ENCODE results near the gene STARD9.
"Not testable (repeated sequence)": the region's sequence is repeated elsewhere in the genome, so short reads cannot be mapped to it uniquely, and the experiment has no call there.

STARD9 gene
- total RNA-seq = 10.4 to 36.4 reads per million in 2 experiments

DNA sequence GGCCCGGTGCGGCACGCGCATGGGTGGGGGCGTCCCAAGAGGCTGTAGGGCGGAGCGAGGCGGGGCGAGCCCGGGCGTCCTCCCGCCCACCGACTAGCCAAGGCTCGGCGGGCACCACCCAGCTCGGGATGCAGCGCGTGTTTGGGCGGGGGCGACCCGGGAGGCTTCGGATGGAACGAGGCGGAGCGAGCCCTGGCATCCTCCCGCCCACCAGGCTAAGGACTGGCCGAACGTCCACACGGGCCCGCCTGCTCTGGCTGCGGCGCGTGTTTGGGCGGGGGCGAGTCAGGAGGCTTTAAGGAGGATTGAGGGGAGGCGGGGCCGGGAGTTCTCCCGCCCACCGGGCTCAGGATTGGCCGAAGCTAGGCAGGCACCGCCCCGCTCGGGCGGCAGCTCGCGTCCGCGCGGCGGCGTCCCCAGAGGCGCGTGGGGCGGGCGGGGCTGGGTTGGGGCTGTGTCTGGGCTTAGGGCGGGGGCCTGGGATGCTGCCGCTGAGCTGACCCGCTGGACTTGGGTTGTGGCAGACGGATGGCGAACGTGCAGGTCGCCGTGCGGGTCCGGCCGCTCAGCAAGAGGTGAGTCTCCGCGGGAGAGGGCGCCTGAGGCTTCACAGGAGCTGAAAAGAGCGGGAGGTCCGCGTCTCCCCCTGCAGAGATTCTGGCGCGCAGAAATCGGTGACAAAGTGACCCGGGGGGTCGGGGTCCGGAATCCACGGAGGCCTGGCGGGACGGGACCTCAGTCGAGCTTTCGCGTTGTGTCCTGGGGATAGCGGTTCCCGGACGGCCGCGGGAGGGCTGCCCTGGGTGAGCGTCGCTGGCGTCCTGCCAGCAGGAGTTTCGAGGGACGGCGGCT, at the start of gene STARD9:
Gene STARD9 (plus strand): TSS at position 419 of the 852 bp plus-strand sequence. CDS start 110 bp downstream, at position 529.
- DNase-seq (ENCODE audit: low read depth) = peak; percentile 86

DNA sequence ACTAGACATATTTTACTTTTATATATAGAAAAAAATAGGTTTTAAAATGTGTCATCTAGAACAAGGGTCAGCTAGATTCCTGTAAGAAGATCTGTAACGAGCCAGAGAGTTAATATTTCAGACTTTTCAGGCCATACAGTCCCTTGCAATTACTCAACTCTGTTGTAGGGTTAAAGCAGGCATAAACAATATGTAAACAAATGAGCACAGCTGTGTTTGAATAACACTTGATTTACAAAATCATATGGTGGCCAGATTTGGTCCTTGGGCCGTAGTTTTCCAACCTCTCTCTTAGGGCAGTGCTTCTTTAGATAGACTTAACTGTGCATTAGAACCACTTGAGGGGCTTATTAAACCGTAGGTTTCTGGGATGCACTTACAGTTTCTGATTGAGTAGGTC, 46.4 kb upstream of the STARD9 start:
- DNase-seq (ENCODE audit: low read depth) = no peak

DNA sequence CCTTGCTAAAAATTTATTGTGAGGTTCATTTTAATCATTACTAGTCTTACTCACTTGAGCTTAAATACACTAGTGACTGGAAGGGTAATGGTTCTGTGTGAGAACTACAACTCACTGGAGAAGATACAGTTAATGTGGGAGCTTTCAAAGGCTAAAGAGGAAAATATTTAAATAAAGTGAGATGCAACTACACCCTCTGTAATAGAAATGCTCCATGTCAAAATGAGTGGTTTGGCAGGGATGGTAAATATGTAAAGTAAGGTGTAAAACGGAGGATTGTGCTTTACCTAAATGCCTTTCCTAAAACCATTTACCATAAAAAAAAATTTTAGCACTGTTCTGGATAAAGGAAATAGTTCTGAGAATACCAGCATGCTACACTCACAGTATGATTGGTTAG, 42.2 kb upstream of the STARD9 start:
- DNase-seq (ENCODE audit: low read depth) = no peak

DNA sequence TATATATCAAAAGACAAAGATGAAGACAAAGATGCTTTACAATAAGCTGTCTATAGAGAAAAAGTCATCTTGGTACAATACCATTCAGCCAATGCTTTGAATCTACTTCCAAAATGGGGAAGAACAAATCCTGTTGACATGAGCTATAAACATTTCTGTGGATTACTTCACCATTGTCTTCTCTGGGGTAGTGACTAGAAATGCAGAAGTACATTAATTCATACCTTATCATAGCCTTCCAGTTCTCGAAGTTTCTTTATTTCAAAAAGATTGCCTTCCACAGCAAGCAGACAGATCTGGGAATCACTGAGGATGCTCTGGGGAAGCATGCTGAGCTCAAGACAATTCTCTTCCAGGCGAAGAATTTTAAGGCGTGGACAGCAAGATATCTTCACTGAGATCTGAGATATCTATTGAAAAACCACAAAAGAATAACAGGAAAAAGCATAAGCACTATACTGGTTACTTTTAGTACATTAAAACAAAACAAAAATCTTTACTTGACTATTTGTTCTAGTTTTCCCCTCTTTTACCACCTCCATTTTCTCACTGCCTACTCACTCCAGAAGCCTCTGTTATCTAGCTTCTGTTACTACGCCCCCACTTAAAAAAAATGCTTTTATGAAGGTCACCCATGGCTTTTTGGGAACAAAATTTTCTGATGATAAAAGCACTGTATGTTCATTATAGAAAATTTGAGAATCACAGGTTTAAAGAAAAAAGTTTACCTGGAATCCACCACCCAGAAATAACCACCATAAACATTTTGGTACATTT, 30.4 kb upstream of the STARD9 start:
- DNase-seq (ENCODE audit: low read depth) = no peak

DNA sequence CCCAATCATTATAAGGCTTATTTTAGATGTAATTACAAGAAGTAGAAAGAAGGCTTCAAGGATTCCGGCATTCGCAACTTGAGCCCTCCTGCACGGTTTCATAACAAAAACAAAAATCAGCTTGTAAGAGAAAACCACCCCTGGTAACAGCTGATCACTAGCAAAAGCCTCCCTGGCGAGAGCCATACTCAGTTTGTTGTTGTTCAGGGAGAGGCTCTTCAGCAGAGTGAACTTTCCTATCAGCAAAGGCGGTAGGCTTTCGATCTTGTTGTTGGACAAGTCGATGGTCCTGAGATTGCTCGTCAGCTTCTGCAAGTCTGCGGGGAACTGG, 27.5 kb upstream of the STARD9 start:
- no peak for DNase-seq (ENCODE audit: low read depth)

DNA sequence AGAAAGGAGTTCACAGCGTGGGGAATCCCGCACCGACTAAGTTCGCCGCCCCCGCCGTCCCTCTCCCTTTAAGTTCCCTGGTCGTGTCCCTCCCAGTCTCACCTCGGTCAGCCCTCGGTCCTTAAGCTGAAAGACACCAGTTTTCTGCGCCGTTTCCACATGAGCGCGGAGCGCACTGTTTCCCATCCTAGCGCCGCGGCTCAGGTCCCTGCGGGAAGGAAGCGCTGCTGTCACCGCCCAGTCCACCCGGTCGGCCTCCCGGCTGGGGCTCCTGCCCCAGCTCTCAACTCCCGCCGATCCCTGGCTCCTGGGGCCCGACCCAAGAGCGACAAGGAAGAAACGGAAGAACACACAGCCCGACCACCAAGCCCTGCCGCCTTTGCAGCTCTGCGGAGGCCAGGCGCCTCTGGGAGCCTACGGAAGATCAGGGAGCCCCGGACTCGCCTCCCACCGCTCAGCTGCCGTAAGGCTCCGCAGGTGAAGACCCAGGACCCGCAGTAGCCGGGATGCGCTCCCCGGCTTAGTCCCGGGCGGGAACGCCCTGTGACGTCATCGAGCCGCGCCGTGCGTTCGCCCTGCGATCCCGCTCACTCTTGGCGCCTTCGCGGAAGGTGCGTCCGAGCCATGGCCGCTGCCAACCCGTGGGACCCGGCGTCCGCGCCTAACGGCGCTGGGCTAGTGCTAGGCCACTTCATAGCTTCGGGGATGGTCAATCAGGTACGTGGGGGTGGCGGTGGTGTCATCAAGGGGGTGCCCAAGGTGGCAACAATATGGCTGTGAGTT, 27.0 kb upstream of the STARD9 start, which contains the start of the genes HAUS2 and LRRC57:
Gene HAUS2 (plus strand): TSS at position 590 of the 783 bp plus-strand sequence. CDS start 35 bp downstream, at position 625.
Gene LRRC57 (minus strand): TSS at position 545 of the 783 bp plus-strand sequence. CDS start 359 bp downstream, at position 186.
- peak; percentile 80 for DNase-seq (ENCODE audit: low read depth)

DNA sequence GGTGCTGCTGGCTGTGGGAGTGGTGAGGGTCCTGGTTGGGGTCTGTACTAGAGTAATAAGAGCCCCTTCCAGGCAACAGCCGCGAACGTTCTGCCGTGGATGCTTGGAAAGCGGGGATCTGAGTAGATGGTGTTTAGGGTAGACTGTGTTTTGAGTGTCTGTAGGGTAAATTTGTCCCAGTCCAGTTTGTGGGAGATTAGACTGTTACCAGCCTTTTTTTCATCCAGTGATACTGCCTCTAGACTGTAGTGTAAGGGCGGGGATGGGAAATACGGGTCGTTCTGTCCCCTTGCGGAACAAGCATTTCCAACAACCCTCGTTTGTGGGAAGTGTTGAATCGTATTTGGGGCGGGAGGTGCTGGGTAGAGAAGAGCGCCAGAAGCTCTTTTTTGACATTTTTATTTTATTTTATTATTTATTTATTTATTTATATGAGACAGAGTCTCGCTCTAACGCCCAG, 26.3 kb upstream of the STARD9 start:
- no peak for DNase-seq (ENCODE audit: low read depth)

DNA sequence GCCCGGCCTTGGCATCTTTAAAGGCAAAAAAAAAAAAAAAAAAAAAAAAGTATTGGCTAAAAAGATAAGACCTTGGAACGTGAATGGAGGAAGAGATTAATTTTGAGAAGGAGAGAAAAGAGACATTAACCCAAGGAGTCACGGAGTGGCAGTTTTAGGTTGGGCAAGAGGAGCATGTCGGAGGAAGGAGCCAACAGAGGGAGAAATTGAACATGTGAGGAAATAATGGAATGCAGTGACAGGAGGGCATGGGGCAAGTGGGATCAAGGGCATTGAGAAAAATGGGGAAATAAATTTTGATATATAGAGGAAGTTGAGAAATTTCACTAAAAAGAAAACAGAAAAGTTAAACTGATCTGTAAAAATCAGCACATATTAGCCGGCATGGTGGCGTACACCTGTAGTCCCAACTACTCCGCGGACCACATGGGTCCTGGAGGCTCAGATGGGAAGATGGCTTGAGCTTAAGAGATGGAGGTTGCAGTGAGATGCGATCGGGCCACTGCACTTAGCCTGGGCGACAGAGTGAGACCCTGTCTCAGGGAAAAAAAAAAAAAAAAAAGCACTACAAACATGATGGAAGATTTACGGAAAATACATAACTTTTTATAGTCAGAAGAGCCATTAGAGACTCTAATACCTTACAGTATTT, 25.5 kb upstream of the STARD9 start:
- DNase-seq (ENCODE audit: low read depth) = no peak

DNA sequence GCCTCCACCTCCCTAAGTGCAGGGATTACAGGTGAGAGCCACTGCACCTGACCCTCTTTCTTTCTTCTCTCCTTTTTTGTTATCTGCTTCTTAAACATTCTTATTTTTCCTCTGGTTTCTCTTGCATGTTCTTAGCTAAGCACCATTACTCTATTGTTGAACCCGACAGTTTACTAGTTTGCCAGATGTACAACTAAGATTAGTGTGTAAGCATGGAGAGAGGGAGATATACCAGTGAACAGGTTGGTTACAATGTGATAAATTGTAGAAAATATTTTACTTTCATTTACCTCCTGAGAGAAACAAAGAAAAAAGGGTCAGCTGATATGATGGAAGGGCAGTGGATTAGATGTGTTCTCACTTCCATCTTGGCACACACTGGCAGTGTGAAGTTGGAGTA, 21.9 kb upstream of the STARD9 start:
- no peak for DNase-seq (ENCODE audit: low read depth)

DNA sequence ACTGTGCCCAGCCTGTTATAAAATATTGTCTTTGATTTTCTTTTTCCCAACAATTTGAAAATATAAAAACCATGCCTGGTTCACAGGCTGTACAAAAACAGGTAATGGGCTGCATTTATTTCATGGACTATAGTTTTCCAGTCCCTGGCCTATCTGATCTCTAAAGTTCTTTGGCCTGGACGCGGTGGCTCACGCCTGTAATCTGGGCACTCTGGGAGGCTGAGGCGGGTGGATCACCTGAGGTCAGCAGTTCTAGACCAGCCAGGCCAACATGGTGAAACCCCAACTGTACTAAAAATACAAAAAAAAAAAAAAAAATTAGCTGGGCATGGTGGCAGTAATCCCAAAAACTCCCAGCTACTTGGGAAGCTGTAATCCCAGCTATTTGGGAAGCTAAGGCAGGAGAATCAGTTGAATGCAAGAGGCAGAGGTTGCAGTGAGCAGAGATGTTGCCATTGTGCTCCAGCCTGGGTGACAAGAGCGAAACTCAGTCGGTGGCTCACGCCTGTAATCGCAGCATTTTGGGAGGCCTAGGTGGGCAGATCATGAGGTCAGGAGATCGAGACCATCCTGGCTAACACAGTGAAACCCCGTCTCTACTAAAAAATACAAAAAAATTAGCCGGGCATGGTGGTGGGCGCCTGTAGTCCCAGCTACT, 18.7 kb upstream of the STARD9 start:
- not testable (repeated sequence) for DNase-seq (ENCODE audit: low read depth)

DNA sequence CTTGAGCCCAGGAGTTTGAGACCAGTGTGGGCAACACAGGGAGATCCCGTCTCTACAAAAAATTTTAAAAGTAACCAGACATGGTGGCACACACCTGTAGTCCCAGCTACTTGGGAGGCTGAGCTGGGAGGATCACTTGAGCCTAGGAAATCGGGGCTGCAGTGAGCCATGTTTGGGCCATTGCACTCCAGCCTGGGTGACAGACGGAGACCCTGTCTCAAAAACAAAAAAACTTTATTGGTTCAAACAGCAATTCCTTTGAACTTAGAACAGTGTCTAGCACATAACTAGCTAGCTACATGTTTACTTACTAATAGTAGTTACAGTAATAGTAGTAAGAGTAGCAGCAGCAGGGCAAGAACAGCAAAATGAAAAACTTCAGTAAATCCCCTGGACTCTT, 16.7 kb upstream of the STARD9 start:
- DNase-seq (ENCODE audit: low read depth) = no peak

DNA sequence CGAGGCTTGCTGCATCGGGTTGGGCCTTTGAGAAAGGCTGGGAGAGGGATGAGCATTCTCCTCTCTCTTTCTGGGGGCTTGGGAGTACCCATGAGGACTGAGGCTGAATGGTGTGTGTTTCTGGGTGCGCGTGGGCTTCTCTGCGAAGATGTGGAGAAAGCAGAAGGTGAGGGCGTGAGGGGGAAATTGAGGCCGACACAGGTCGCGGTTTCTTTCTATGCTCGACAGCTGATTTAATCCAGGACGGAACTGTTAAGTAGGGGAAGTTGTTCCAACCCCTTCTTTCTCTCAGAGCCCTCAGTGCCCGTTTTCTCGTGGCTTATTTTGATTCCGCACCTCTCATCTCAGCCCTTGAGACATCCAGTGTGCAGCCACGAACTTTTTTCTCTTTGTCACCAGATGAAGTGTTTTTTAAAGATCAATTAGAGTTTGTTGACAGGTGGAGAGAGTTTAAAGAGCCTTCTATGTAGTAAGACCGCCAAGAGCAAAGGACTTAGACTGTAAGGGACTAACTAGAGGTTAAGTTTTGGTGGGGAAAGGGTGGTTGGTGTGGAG, 711 bp downstream of the STARD9 start:
- no peak for DNase-seq (ENCODE audit: low read depth)

DNA sequence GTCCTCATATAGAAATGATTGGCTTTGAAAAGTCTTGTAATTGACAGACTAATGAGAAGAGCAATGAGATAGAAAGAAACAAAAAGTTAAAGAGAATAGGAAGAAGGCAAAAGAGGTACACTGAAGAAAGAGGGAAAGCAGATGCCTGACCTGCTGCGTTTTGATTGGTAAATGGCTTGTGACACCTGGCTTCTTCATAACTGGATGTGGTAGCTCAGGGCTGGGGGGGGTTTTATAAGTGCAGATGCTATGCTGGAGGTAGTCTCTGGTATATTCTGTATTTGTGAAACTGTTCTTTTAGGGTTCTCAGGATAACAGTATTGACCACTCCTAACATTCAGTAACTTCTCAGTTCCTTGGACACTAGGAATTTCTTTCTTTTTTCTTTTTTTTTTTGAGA, 1.4 kb downstream of the STARD9 start:
- no peak for DNase-seq (ENCODE audit: low read depth)

DNA sequence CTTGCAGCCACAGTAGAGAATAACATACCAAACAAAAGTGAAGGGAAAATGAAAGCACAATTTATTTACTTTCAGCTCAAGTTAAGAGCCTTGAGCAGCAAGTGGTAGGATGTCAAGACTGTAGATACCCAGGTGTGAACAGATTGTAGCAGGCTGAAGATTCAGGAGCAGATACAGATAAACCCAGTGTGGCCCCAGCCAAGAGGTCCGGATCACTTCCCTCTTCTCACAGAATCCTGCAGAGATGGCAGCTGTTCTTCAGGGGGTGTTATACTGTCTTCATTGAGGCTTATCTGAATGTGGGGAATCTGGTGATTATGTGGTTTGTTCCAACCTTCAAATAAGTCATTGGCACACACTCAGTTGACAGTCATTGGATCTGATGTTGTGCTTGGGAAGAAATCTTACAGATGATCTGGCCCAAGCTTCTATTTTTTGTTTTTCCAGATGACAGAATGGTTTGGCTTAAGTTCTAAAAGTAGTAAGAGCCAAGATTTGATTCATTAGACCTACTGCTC, 2.2 kb downstream of the STARD9 start:
- DNase-seq (ENCODE audit: low read depth) = no peak

DNA sequence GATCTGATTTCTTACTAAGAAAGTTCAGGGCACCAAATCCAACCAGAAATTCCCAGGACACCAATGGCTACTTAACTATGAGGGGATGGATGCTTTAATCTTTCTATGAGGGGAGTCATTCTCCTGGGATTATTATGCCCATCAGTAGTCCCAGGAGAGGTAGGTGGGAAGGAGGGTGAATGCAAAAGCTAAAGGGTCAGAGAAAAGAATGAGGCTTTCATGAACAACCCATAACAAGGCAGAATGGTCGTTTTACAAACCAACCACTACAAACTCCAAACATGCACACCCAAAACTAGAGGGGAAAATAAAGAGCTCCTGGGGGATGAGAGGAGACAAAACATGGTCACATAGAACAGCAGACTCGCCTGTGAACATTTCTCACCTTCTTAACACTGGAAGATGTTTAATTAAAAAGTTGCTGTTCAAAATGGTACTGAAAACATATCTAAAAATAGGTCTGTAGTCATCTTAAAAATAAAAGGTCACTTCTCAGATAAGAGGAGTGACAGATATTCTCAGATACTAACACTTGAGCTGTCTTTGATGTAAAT, 3.7 kb downstream of the STARD9 start:
- no peak for DNase-seq (ENCODE audit: low read depth)

DNA sequence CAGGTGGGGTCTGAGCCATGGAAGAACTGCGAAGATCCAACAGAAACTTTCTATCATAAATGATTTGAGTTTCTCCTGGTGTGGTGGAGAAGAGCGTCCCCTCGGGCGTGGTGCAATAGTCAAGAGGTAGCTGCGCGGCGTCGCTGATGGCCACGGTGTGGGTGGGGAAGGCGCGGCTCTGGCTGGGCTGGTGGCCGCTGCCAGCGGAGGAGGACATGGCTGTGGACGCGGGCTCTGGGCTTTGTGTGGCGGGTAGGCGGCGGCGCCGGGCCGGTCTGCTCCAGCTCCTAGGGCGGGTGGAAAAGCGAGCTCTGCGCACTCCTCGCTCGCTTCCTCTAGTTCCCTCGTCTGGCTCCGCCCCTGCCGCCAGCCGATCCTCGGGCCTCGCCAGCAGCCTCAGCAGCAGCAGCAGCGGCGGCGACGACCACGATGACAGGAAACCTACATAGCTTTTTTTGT, 5.9 kb downstream of the STARD9 start:
- peak; percentile 67 for DNase-seq (ENCODE audit: low read depth)

DNA sequence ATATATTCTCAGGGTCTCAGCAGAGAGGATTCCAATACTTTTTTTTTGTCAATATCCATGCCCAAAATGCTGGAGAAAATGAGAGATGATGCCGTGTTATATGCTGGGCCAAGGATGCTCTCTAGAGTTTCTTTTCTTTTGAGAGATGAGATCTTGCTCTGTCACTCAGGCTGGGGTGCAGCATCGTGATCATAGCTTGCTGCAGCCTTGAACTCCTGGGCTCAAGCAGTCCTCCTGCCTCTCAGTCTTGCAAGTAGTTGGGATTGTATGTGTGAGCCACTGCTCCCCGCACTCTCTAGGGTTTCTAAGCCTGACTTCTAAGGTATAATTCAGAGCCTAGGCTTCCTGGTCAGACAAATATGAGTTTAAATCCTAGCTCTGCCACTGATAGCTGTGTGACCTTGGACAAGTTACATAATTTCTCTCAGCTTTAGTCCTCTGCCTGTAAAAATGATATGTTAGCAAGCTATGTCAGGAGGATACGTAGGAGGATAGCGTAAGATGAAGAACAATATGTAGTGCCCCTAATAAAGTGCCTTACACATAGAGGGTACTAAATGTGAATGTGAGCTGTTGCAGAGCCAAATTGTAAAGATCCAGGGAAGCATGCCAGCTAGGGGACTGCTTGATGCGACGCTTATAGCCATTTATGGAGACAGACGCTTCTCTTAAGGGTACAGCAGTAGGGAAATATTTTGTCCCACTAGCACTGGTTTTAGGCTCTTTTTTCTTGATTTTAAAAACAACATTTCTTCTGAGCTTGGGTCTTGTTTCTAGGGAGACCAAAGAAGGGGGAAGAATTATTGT, 7.4 kb downstream of the STARD9 start:
- no peak for DNase-seq (ENCODE audit: low read depth)

DNA sequence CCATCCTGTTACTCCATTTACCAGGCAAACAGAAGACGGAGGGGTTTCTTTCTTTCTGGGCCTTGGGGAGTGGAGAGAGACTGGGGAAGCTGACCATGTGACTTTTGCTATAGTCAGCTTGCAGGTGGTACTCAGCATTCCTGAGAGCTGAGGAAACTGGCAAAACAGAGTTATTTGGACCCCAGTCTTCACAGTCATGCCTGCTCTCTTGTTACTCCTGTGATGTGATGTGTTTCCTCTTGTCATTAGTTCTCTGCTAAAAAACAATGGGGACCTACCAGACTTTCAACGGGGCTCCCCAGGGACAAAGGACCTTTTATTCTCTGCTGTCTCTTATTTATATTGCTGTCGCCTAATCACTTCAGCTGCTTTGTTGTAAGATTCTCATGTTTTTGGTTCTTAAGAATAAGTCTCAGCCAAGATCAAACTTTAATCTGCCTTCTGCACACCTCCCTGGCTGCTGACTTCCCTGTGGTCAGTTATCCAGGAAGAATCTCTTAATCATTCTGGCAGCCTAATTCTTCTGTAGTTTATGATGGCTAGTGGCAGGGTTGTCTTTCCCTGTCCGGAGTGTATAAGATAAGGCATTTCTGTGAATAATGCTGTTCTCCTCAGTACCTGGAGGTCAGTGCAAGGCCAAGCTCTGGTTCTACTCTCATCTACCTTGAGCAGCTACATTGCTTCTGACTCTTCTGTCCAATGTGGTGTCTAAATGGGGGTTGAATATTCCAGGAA, 8.8 kb downstream of the STARD9 start:
- DNase-seq (ENCODE audit: low read depth) = no peak
